Uterus (tissue), 4 donors: ENCODE results near the gene MRPL43. TPM values are rescaled to one million over a fixed set of nuclear protein-coding genes. Genes with fewer than 3 reads are reported as not detected.
"Not testable (repeated sequence)": the region's sequence is repeated elsewhere in the genome, so short reads cannot be mapped to it uniquely, and the experiment has no call there.

Experiments used
- DNase-seq, 2 donors: peaks; one replicate each; pipeline ENCODE4 v3.0.0-alpha.2; 2019 to 2020
- H3K27ac ChIP-seq, 2 donors: fragments of 200-600 bp; sonication (generic); 1 replicate in 1 of 2; 2 replicates in 1 of 2; pipeline ENCODE4 v1.5.1; 2016 to 2018
- H3K27me3 ChIP-seq, 2 donors: fragments of 200-600 bp; sonication (generic); one replicate each; pipeline ENCODE4 v1.5.1; 2018 to 2019; ENCODE audit warnings: control low read depth in 1 of 2
- H3K36me3 ChIP-seq, 2 donors: fragments of 200-600 bp; sonication (generic); one replicate each; pipeline ENCODE4 v1.5.1; 2019; ENCODE audit warnings: control low read depth in 1 of 2
- H3K4me1 ChIP-seq, 2 donors: fragments of 200-600 bp; sonication (generic); one replicate each; pipeline ENCODE4 v1.5.1; 2018 to 2019; ENCODE audit warnings: control low read depth in 1 of 2
- H3K4me3 ChIP-seq, 2 donors: fragments of 200-600 bp; sonication (generic); 1 replicate in 1 of 2; 2 replicates in 1 of 2; pipeline ENCODE4 v1.5.1; 2018 to 2019; ENCODE audit warnings: mild to moderate bottlenecking in 1 of 2
- H3K9me3 ChIP-seq, 2 donors: fragments of 200-600 bp; sonication (generic); one replicate each; pipeline ENCODE4 v1.5.1; 2019; ENCODE audit warnings: control low read depth in 1 of 2
- POLR2A ChIP-seq, 2 donors: fragments of 450-650 bp; IDR thresholded peaks; one replicate each; pipeline ENCODE4 v1.6.1; 2016; ENCODE audit warnings: antibody characterized with exemption in 2 of 2, mild to moderate bottlenecking in 1 of 2, moderate library complexity in 1 of 2
- intact Hi-C: fragments of 100-400 bp; cut with DNase I; formaldehyde crosslinking; loops from one replicate; pipeline ENCODE4 v1.15.1; 2023; ENCODE audit warnings: low total_unique reads
- total RNA-seq, 4 donors: library from RNA; depleted of rRNA in 3 of 4; stranded (reverse); fragments of >200 nt in 3 of 4; gene quantifications; one replicate each; pipeline versions ENCODE4 v1.1.0 to v1.2.4, GENCODE V29; 2014 to 2023
- TF ChIP-seq, protein P1 (sequence below), 4 experiments: fragments of 200-600 bp in 2 of 4; fragments of 450-650 bp in 2 of 4; sonication (generic) in 2 of 4; IDR thresholded peaks; one replicate each; pipeline ENCODE4 v1.5.1; 2016 to 2019; ENCODE audit warnings: antibody characterized with exemption in 4 of 4, mild to moderate bottlenecking in 2 of 4, moderate library complexity in 1 of 4
- donor health status: DM: yes; HTN: yes; CAD: no.

MRPL43 gene
- total RNA-seq, 4 donors from 2014 or later: 36.9 to 134 (median 51.8) TPM

GRCh38 chr10:100978901-100979195 lies 8.4 kb downstream of the MRPL43 start:
- no peak overlapping the region for H3K27ac ChIP-seq
- no peaks in the 10 kb centered on the region for H3K4me1 ChIP-seq
- TF ChIP-seq POLR2A (IDR thresholded peaks at IDR 0.05): no peak
- TF ChIP-seq, protein P1, sequence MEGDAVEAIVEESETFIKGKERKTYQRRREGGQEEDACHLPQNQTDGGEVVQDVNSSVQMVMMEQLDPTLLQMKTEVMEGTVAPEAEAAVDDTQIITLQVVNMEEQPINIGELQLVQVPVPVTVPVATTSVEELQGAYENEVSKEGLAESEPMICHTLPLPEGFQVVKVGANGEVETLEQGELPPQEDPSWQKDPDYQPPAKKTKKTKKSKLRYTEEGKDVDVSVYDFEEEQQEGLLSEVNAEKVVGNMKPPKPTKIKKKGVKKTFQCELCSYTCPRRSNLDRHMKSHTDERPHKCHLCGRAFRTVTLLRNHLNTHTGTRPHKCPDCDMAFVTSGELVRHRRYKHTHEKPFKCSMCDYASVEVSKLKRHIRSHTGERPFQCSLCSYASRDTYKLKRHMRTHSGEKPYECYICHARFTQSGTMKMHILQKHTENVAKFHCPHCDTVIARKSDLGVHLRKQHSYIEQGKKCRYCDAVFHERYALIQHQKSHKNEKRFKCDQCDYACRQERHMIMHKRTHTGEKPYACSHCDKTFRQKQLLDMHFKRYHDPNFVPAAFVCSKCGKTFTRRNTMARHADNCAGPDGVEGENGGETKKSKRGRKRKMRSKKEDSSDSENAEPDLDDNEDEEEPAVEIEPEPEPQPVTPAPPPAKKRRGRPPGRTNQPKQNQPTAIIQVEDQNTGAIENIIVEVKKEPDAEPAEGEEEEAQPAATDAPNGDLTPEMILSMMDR (IDR thresholded peaks at IDR 0.05): no peak
- H3K27me3 ChIP-seq: no peaks in the 10 kb centered on the region
- DNase-seq: peak in 1 of 2 donors; percentile 5
- no peaks in the 10 kb centered on the region for H3K36me3 ChIP-seq
- H3K9me3 ChIP-seq: no peaks in the 10 kb centered on the region
- no peak overlapping the region for H3K4me3 ChIP-seq
- intact Hi-C loops: no loop called here

DNA sequence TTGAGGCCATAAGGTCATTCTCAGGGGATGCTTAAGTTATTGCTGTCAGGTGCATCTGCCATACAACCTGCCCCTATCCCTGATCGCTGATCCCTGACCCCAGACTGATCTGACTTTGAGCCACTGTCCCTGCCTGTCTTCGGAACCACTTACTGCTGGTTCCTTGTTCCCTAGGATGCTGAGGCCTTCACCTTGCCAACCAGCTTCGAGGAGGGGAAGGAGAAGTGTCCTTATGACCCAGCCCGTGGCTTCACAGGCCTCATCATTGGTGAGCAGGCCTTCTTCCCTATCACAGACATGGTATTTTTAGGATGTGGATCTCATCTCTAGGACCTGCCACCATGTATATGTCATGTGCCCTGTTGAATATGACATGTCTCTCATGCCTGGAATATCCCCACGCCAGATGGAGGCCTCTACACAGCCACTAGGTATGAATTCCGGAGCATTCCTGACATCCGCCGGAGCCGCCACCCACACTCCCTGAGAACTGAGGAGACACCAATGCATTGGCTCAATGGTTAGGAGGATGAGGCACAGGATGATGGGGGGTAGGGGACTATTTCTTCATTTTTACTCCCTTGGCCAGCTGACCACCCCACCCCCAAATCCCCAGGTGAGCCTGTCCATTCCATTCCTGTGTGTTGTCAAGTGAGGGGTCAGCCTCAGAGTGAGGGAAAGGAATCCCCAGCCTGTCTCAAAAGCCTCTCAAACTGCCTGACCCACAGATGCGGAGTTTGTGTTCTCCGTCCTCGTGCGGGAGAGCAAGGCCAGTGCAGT lies 9.0 kb downstream of the MRPL43 start:
- no peaks in the 10 kb centered on the region for H3K9me3 ChIP-seq
- no peak overlapping the region for H3K27ac ChIP-seq
- no peaks in the 10 kb centered on the region for H3K36me3 ChIP-seq
- peak in 1 of 2 donors; percentile 9 for DNase-seq
- H3K4me3 ChIP-seq: no peak overlapping the region
- H3K27me3 ChIP-seq: no peaks in the 10 kb centered on the region
- TF ChIP-seq, protein P1 (IDR thresholded peaks at IDR 0.05): no peak
- no peak for TF ChIP-seq POLR2A (IDR thresholded peaks at IDR 0.05)
- intact Hi-C loops: no loop called here
- no peaks in the 10 kb centered on the region for H3K4me1 ChIP-seq

DNA sequence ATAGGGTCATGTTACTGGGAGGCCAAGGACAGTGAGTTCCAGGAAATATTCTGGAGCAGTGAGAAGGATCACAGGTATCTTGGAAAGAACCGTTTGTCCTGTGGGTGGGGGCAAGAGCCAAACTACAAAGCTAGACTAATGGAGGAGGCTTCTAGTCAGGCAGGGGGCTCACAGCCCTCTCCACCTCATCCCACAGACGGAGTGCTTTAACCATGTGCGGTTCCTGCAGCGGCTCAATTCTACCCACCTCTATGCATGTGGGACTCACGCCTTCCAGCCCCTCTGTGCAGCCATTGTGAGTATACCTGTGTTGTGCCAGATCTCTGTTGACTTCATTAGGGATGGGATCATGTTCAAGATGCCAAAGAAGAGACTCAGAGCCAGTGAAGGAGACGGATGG lies 9.9 kb downstream of the MRPL43 start:
- no peaks in the 10 kb centered on the region for H3K9me3 ChIP-seq
- no peak overlapping the region for H3K27ac ChIP-seq
- DNase-seq: no peak
- no peak for TF ChIP-seq POLR2A (IDR thresholded peaks at IDR 0.05)
- TF ChIP-seq, protein P1 (IDR thresholded peaks at IDR 0.05): no peak
- no peaks in the 10 kb centered on the region for H3K4me1 ChIP-seq
- H3K27me3 ChIP-seq: no peaks in the 10 kb centered on the region
- no peak overlapping the region for H3K4me3 ChIP-seq
- no peaks in the 10 kb centered on the region for H3K36me3 ChIP-seq
- intact Hi-C loops: no loop called here

GRCh38 chr10:100976906-100977305 lies 10.4 kb downstream of the MRPL43 start:
- H3K4me1 ChIP-seq: no peaks in the 10 kb centered on the region
- DNase-seq: no peak
- no peak overlapping the region for H3K4me3 ChIP-seq
- H3K27me3 ChIP-seq: no peaks in the 10 kb centered on the region
- H3K36me3 ChIP-seq: no peaks in the 10 kb centered on the region
- intact Hi-C loops: no loop called here
- no peaks in the 10 kb centered on the region for H3K9me3 ChIP-seq
- TF ChIP-seq, protein P1 (IDR thresholded peaks at IDR 0.05): no peak
- no peak for TF ChIP-seq POLR2A (IDR thresholded peaks at IDR 0.05)
- no peak overlapping the region for H3K27ac ChIP-seq

DNA sequence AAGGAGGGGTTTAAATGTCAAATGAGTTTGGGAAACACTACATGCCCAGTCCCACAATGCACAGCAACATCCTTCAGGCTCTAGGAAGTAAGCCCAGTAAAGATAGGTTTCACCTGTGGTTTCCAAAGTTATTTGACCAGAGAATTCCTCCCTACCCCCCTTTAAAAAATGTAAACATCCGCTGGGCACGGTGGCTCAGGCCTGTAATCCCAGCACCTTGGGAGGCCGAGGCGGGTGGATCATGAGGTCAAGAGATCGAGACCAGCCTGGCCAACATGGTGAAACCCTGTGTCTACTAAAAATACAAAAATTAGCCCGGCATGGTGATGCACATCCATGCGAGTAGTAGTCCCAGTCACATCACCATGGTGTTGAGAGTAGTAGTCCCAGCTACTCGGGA lies 11.9 kb downstream of the MRPL43 start:
- H3K36me3 ChIP-seq, H3K4me3 ChIP-seq, H3K9me3 ChIP-seq, H3K4me1 ChIP-seq, intact Hi-C loops, H3K27ac ChIP-seq, DNase-seq, H3K27me3 ChIP-seq: not testable (repeated sequence)
